D721Med (cell line): ENCODE measurements around the gene PAPOLG.

Experiments
- DNase-seq: peaks from one replicate; pipeline ENCODE4 v3.0.0; 2011; ENCODE audit warnings: low spot score; ENCODE audit not compliant: insufficient read length
- FAIRE-seq: peaks from 2 replicates; lab custom pipeline; 2011; peaks lifted over from hg19 to GRCh38; lab: Jason Lieb, UNC
- CTCF ChIP-seq: IDR thresholded peaks from 2 replicates; pipeline ENCODE4 v1.5.1; 2012; ENCODE audit warnings: mild to moderate bottlenecking, control low read depth; ENCODE audit not compliant: insufficient read depth; ENCODE audit errors: missing control alignments

Gene PAPOLG

GRCh38 chr2:60756097-60757087 lies at the start of gene PAPOLG:
Gene PAPOLG (plus strand): TSS chr2:60756268. CDS start chr2:60756479, 211 bp downstream.
- FAIRE-seq (no peak), DNase-seq (peak; percentile 84)
- TF ChIP-seq CTCF, result no peak

DNA sequence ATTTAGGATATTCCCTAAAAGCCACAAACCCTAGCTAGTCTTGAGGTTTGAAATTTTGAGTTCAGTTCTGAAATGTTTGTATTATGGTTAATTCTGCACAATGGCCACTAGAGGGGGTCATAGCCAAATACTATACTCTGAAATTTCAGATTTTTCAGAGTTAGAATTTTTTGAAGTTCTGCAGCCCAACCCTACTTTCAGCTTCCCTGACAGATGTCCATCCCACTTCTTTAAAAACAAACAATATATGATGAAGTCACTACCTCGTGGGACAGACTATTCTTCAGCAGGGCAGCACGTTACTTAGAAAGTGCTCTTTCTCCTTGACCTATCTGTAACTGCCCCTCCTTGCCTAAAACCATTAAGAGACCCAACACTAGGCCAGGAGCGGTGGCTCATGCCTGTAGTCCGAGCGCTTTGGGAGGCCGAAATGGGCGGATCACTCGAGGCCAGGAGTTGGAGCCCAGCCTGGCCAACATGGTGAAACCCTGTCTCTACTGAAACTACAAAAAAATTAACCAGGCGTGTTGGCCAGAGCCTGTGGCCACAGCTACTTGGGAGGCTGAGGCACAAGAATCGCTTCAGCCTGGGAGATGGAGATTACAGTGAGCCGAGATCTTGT lies 48.2 kb upstream of the PAPOLG start:
- peak; percentile 37 for DNase-seq
- FAIRE-seq, result no peak
- TF ChIP-seq CTCF, result peak; percentile 64

GRCh38 chr2:60708630-60709320 lies 47.3 kb upstream of the PAPOLG start:
- DNase-seq (no peak), FAIRE-seq (no peak)
- no peak for TF ChIP-seq CTCF

GRCh38 chr2:60710707-60711106 lies 45.4 kb upstream of the PAPOLG start:
- no peak for TF ChIP-seq CTCF
- DNase-seq (no peak), FAIRE-seq (no peak)

DNA sequence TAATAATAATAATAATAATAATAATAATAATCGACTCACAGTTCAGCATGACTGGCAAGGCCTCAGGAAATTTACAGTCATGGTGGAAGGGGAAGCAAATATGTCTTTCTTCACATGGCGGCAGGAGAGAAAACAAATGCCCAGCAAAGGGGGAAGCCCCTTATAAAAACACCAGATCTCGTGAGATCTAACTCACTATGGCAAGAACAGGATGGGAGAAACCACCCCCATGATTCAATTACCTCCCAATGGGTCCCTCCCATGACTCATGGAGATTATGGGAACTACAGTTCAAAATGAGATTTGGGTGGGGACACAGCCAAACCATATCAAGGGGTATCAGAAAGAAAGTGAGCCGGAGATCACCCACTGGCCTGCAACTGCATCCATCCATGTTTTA lies 40.5 kb upstream of the PAPOLG start:
- TF ChIP-seq CTCF, result no peak
- DNase-seq, result no peak
- no peak for FAIRE-seq

DNA sequence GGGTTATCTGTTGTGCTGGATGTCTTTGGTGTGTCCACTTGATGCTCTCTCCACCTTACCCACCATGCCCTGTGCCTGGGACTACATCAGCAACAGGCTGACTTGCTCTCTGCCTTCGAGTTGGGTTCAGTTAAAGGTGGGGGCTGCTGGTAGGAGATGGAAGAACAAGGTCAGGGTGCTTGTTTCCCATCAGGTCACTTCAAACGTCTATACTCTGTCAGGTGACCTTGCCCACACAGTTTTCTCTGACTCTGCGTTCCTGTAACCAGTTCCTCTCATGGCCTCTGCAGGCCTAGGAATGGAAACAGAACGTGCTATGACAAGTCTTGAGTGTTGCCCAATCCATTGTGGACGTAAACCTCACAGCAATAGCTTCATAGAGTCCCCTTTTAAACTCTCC lies 38.4 kb upstream of the PAPOLG start:
- FAIRE-seq, result no peak
- no peak for DNase-seq
- TF ChIP-seq CTCF, result no peak
